Activated CD8-positive, alpha-beta memory T cell treated with anti-CD3 and anti-CD28 coated beads, Interleukin-2, amount 50 U/mL, for 1 hour (primary cell): Measurements from ENCODE around the gene SLC9A9.
"Not testable (repeated sequence)": the region's sequence is repeated elsewhere in the genome, so short reads cannot be mapped to it uniquely, and the experiment has no call there.

Experiments used
- DNase-seq: peaks from one replicate; pipeline ENCODE4 v3.0.0-alpha.2; 2020; ENCODE audit errors: extremely low read depth

The SLC9A9 gene

DNA sequence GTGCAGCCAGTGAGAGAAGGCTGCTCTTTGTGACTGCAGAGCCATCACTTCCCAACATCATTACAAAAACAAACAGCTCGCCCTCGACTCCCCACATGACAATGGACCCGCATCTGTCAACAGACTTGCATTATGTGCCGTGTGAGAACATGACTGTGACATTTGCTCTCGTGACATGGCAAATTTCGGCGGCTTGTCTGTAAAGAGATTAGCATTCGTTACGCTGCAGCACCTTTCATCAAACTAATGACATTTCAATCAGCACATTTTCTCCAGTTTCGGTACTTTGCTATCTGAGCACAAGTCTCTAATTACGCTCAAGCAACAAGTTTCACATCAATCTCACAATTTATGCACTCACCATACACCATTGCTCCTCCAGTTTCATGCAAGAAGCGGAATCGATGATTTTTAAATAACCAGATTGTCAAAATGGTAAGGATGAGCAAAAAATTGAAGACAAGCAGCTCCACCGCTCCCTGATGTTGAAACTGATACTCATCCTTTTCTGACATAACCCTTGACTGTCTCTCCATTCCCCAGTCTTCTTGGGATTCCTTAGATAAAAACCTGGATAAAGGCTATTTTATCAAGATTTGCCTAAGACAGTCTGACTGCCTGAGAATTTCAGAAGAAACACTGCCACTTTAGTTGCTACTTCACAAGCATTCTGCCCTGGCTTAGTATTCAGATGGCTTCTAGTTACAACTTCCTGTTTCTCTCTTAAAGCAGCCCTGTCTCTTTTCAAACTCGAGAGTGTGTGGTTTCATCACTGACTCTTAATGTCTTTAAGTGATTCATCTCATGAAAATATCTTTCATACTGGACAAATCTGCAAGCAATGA lies at the start of gene SLC9A9:
Gene SLC9A9, minus strand, starts transcription at position 682 of the 845 bp plus-strand sequence. Its CDS starts 146 bp downstream, at position 536.
- DNase-seq, result no peak

DNA sequence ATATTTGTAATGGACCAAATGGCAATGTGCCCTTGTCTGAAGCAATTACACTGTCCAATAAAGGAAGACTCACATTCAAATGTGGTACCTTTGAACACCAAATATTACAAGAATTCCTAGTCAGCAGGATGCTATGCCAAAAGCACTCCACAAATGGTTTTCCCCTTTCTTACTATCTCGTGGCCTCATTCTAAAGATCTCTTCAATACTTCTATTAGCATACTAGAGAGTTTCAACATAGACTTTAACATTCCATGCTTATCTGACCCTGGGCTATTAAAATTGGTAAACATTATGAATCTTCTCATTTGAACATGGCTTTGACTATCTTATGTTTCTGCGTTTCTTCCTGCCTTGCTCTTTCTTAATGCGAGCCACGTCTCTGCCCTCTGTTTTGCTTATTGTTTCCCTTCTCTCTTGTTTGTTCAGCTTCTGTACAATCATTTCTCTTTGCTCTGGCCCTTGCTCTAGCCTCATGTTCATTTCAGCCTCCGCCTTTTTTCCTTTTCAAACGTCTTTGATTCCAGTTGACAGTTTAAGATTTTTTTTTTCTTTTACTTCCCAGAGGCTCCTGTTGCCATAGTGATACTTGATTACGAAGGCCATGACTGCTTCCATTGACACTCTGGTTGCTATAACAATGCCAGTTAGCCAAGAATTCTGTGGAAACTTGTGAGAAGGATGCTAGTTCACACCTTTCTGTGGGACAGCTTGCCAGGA lies 49.5 kb upstream of the SLC9A9 start:
- DNase-seq, result no peak

DNA sequence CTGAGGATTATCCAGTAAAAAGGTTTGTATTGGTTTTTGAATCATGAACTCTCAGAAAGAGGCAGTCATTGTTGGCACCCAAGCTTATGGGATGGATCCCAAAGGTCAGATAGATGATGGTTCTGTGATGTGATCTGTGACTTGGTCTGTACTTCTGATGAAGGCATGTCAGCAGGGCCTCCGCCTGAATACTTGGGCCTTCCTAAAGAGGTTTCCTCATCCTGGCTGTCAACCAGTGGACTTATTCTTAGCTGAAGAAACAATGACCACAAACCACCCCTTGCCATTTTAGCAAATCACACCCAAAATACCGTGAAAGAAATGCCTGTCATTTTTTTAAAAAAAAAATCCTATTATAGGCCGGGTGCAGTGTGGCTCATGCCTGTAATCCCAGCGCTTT lies 48.2 kb upstream of the SLC9A9 start:
- no peak for DNase-seq

DNA sequence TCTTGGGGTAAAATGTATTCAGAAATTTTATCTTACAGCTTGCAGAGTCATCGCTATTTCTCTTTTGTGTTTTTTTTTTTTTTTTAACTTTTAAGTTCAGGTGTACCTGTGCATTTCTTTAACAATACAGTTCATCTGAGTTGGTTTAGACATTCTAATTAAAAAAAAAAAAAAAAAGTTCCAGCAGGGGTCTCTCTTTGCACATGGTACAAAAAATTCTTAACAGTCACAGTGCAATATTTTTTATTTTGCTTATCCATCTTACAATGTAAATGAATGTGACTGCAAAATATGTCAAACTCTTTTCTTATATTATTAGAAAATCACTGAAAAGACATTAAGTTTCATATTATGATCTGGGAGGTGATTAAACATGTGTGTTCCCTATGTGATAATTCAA lies 47.5 kb upstream of the SLC9A9 start:
- DNase-seq, result no peak

DNA sequence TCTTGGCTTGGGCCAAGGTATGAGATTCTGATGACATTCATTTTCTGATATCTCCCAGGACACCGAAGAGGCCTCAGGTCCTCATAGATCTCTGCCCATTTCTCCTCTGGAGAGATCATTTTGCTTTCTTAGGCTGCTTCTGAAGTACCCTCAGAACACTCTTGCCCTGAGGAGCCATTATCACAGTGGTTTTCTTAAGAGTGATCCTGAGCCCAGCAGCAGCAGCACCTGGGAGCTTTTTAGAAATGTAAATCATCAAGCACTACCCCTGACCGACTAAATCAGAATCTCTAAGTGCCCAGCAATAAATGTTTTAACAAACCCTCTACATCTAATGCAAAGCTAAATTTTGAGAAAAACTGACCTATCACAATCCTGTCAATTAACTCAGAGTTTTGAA lies 40.6 kb upstream of the SLC9A9 start:
- DNase-seq, result no peak

DNA sequence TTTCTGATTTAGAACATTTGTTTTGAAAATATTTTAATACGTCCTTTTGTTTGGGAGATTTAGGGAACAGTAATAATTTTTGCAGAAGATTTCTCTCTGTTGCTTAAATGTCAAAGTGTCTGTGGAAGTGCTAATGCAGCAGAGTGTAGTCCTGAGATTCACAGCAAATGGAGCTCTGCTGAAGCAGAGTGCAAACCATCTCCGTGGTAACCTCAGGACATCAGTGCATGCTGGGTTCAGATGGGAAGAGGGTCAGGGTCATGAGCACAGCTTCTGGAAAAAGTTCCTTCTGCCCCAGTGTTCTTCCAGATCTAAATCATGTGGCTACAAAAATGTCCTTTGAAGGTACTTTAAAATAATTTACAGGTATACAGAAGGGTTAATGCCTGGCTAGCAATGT lies 39.9 kb upstream of the SLC9A9 start:
- DNase-seq, result no peak

DNA sequence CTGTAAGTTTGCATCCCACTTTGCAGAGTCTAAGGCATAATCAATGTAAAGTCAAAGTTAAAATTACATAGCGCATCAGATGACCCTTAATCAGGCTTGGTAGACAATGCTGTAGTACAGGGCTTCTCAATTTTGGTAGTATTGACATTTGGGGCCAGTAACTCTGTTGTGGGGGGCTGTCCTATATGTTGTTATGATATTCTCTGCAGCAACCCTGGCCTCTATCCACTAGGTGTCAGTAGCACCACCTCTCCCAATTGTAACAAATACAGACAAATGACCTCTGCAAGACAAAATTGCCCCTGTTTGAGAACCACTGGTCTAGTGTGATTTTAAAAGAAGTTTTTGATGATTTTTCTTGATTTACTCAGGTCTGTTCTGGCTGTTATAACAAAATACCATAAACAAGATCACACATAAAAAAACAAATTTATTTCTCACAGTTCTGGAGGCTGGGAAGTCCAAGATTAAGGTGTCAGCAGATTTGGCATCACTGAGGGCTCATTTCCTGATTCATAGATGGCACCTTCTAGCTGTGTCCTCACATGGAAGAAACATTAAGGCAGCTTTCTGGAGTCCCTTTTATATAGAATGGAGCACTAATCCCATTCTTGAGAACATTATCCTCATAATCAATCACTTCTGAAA lies 37.6 kb upstream of the SLC9A9 start:
- no peak for DNase-seq

DNA sequence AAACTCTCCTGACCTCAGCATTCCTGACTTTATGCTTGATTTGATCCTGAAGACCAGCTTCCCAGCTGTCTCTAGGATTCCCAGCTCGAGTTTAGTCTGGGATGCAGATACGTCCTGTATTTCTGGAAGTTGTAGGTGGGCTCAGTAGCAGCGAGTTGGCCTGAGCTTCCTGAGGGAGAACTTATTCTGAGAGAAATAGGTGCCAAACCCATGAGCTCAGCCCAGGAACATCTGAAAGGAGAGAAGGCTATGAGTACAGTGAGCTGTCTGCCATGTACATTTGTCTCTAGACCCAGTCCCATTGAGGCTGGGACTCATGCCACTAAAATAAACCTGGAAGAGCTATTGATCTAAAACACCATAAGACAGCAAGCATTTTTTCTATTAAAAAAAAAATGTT lies 36.6 kb upstream of the SLC9A9 start:
- no peak for DNase-seq

DNA sequence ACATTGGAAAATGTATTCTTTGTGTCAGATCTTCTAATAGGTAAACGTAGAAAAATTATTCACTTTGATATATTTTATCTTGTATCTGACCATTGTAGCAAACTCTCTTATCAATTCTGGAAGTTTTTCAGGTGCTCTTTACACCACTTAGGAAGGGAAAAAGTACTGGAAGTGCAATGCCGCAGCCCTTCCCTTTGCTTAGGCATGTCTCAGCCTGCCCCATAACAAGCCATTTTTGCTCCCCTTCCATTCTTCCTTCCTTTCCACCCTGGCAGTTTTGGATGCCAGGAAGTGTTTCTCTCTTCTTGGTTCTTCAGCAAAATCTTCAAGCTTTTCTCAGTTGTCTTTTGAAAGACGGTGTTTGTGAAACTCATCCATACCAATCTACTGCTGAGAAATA lies 34.9 kb upstream of the SLC9A9 start:
- no peak for DNase-seq

DNA sequence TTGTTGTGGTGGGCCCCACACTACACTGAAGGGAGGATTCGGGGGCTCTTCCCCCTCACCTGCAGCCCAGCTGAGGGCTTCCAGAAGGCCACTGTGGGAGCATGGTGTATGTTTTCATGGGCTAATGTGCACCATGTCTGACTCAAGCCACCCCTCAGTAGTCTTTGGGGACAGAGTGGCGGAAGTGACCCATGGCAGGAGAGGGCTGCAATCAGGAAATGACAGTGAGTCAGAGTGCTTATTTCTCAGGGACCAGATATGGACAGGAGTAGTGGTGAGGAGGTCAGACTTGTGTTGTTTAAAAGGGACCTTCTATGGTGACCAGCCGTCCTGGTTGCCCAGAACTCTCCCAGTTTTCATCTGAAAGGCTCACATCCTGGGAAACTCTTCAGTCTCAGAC lies 32.8 kb upstream of the SLC9A9 start:
- DNase-seq, result no peak

DNA sequence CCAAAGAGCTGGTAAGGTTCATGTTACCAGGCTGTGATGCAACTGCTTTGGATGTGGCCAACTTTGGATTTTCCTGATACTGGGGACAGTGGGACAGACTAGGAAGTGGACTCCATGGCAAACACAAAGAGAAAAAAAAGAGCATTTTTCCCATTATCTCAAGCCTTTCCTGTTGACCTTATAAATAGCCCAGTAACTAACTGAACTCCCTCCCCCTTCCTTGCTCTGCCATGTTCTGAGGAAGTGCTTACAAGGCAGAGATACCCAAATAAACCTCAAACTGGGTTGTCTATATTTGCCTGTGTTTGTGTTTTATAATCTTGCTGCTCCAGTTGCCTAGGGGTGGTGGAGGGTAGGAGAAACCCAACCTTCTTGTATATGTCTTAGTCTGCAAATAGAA lies 27.3 kb upstream of the SLC9A9 start:
- no peak for DNase-seq

DNA sequence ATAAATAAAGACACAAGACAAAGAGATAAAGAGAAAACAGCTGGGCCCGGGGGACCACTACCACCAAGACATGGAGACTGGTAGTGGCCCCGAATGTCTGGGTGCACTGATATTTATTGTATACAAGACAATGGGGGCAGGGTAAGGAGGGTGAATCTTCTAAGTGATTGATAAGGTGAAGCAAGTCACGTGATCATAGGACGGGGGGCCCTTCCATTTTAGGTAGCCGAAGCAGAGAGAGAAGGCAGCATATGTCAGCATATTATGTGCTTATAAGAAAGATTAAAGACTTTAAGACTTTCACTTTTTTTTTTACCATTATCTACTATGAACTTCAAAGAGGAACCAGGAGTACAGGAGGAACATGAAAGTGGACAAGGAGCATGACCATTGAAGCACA lies 25.3 kb upstream of the SLC9A9 start:
- DNase-seq, result not testable (repeated sequence)

DNA sequence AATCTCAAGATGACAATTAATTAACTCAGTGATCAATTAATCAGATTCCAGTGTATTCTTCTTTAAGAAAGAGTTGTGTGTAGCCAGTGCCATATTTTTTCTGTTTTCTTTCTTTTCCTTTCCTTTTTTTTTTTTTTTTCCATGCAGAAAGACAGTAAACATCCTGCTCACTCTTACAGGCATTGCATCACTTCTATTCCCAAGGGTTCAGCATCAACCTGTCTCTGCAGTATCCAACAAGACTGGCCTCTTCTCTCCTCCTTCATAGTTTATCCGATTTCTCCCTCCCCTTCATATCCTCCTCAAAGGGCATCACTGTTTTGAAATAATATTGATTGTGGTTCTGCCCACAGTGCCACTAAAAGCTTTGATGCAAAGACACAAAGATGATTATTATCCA lies 17.0 kb upstream of the SLC9A9 start:
- no peak for DNase-seq

DNA sequence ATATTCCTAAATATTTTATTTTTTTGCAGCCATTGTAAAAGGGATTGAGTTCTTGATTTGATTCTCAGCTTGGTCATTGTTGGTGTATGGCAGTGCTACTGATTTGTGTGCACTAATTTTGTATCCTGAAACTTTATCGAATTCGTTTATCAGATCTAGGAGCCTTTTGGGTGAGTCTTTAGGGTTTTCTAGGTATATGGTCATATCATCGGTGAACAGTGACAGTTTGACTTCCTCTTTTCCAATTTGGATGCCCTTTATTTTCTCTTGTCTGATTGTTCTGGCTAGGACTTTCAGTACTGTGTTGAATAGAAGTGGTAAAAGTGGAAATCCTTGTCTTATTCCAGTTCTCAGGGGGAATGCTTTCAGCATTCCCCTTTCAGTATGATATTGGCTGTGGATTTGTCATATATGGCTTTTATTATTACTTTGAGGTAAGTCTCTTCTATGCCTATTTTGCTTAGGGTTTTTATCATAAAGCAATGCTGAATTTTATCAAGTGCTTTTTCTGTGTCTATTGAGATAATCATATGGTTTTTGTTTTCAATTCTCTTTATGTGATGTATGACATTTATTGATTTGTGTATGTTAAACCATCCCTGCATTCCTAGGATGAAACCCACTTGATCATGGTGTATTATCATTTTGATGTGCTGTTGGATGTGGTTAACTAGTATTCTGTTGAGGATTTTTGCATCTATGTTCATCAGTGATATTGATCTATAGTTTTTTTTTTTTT lies 11.4 kb upstream of the SLC9A9 start:
- no peak for DNase-seq

DNA sequence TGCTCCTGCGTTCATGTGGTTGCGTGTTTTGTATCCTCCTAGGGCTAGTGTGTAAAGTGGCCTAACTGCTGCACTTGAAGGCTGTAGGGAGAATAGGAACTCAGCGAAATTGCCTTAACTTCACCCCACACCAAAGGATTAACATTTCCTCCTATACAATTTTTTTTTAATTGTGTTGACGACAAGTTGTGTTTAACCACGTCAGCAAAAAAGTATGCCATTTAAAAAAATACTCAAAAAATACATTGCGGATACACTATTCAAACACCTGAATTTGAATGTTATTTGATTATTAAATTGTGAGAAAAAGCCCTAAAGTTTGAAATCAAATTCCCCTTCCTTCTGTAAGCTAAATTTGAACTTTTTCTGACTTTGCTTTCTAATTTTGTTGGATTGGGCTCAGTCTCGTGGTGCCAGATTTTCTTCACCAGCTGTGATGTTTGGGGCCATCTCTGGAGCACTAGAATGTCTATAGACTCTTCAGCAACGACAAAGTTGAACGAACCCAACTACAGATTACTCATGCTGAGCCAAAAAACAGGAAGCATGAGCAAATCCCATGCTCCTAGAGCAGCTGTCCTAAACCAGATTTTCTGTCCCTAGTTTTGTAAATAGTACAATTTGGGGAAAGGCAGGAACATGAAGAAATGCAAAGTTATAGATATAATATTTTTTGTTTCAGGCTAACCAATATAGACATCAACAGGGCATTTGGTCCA lies 8.1 kb upstream of the SLC9A9 start:
- no peak for DNase-seq

DNA sequence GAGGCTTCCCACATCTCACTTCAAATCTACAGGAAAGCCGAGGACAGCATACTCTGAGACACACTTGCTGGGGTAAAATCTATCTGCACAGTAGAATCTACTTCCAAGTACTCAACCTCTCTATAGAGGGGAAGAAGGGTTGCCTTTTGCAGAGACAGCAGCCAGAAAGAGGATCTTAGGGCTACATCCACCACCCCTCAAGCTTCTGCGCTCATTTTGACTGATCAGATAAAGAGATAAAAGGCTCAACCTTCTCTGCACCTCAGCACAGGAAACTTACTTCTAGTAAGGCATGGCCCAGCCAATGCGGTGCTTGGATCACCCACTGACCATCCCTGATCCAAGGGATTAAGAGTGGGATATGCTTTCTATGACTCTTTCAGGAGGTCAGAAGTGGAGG lies 6.9 kb upstream of the SLC9A9 start:
- no peak for DNase-seq

DNA sequence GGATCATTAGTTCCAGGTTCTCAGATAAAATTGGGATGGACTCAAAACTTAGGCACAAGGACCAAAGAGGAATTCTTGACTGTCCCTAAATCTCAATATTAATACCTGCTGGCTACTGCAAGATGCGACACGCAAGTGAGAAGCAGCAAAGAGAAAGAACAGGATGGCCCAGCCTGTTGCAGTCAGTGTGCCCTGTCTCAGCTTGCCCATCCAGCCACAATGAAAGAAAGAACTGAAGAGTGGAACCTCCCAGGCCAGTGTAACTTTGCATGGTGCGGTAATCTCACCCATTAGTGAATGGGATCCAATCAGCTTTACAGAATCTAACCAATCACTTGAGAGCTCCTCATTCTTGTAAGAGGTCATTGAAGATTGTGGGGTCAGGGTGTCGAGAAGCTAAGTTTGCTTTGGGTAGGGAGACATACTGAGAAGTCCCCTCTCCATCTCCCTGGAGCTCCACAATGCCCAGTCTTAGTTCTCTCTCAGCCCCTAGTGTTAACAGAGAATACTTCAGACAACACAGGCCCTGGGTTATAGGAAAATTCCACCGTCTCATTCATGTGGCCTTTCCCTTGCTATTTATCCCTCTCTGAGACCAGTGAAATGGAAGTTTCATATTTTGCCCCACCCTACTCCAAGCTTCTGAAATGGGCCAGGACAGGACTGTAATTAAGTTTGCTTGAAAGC lies 3.2 kb upstream of the SLC9A9 start:
- no peak for DNase-seq

DNA sequence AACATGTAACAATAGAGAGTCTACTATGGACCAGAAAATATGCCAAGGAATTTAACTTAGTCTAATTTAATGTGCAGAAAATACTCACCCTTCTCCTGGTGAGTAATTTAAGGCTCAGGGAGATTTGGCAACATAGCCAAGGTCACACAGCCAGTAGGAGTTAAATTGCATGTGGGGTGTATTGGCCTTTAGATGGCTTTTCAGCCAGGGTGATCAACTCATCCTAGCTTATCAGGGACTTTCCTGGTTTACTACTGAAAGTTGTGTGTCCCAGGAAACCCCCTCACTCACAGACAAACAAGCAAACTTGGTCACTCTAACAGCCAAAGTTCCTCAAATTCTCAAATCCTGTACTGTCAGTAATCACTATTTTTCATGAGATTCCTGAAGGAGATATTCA lies 2.6 kb upstream of the SLC9A9 start:
- DNase-seq, result no peak

DNA sequence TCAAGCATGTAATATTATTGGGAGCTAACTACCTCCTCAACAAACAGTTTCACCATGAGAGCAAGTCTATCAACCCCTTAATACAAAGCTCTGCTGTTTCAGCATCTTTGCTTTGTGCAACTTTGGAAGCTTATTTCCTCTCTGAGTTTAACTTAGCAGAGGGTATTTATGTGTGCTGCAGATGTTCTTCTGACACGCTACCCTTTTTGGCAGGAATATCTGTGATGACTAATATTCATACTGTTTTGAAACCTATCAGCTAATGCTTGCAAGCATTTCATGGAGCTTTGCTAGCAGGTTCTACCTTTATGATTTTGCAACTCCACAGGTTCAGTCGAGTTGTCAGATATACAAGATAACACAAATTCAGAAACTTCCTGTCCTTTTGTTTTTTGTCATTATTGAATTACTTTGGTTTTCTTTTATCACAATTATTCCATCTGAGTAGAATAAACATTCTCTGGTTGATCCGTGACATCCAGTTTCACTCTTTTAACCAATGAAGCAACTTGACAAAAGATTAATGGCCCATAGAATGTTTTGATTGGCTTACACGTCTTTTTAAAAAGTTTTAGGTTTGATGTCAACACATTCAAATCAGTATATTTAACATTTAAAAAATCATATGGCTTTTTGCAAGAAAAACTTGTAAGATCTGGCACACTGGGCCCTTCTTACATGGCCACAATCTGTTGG lies 1.7 kb upstream of the SLC9A9 start:
- no peak for DNase-seq

DNA sequence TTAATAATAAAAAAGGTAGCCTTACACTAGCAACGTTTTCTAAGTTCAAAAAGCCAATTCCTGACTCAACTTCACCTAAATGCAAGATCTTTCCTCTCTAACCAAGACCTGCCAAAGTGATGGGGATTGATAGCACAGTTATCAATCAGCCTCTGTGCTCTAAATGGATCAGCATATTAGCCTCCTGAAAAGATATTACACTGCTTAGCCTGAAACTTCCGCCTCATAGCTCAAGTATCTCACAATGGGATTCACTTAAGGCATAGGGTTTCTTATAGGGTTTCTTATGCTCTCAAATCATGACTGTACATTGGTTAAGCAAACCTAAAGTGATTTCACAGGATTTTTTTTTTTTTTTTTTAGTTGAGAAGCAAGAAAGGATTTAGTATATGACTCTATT lies 436 bp upstream of the SLC9A9 start:
- DNase-seq, result no peak
